Sigmoid colon (tissue), 7 donors: Measurements from ENCODE around the gene PRDM16. TPM values are rescaled to one million over a fixed set of nuclear protein-coding genes. Genes with fewer than 3 reads are reported as not detected.

Experiments used
- DNase-seq: peaks from one replicate; pipeline ENCODE4 v3.0.0-alpha.2; 2019
- H3K27ac ChIP-seq, 4 donors: fragments of 200-600 bp; sonication (generic); one replicate each; pipeline ENCODE4 v1.5.1; 2016 to 2019; ENCODE audit warnings: mild to moderate bottlenecking in 1 of 4
- H3K27me3 ChIP-seq, 3 donors: fragments of 200-600 bp; sonication (generic); one replicate each; pipeline ENCODE4 v1.5.1; 2019; ENCODE audit warnings: mild to moderate bottlenecking in 1 of 3
- H3K36me3 ChIP-seq, 4 donors: fragments of 200-600 bp; sonication (generic); one replicate each; pipeline ENCODE4 v1.5.1; 2016 to 2019
- H3K4me1 ChIP-seq, 4 donors: fragments of 200-600 bp; sonication (generic); one replicate each; pipeline ENCODE4 v1.5.1; 2017 to 2019
- H3K4me3 ChIP-seq, 4 donors: fragments of 200-600 bp; sonication (generic); one replicate each; pipeline ENCODE4 v1.5.1; 2017 to 2019; ENCODE audit warnings: mild to moderate bottlenecking in 2 of 4, moderate library complexity in 1 of 4
- H3K9me3 ChIP-seq, 4 donors: fragments of 200-600 bp in 3 of 4; sonication (generic) in 3 of 4; one replicate each; pipeline versions ENCODE4 v1.5.1 to v1.6.1; 2013 to 2019
- EP300 ChIP-seq, 4 donors: sonication (generic); formaldehyde crosslinking; IDR thresholded peaks; one replicate each; pipeline ENCODE4 v1.6.1; 2017; ENCODE audit warnings: antibody characterized with exemption in 4 of 4
- POLR2A ChIP-seq, 2 donors: fragments of 450-650 bp; IDR thresholded peaks; one replicate each; pipeline ENCODE4 v1.6.1; 2016; ENCODE audit warnings: antibody characterized with exemption in 2 of 2, mild to moderate bottlenecking in 2 of 2, moderate library complexity in 2 of 2
- POLR2AphosphoS5 ChIP-seq, 4 donors: sonication (generic); formaldehyde crosslinking; IDR thresholded peaks; one replicate each; pipeline ENCODE4 v1.6.1; 2017; ENCODE audit warnings: antibody characterized with exemption in 4 of 4
- whole genome bisulfite sequencing, 2 donors: extraction: QIAGEN DNeasy Blood & Tissue Kit; methylation state at CpG; one replicate each; pipeline ENCODE4 v1.1.7; 2013; 5-methylcytosine and 5-hydroxymethylcytosine counted together
- intact Hi-C: fragments of 100-400 bp; cut with DNase I; formaldehyde crosslinking; loops from one replicate; pipeline ENCODE4 v1.15.1; 2023
- polyA plus RNA-seq, 3 donors: library from polyadenylated mRNA; stranded (reverse); fragments of 200-250 nt; gene quantifications; one replicate each; pipeline ENCODE4 v1.2.3, GENCODE V29; 2013
- total RNA-seq, 4 donors: library from RNA; depleted of rRNA; stranded (reverse); fragments of >200 nt; gene quantifications; one replicate each; pipeline ENCODE4 v1.1.0, GENCODE V29; 2016
- TF ChIP-seq, protein P1 (sequence below), 4 experiments: fragments of 450-650 bp in 3 of 4; fragments of 200-600 bp in 1 of 4; IDR thresholded peaks; one replicate each; pipeline ENCODE4 v1.5.1; 2016 to 2019; ENCODE audit warnings: antibody characterized with exemption in 4 of 4, mild to moderate bottlenecking in 3 of 4, moderate library complexity in 2 of 4
- donor health status: healthy with polysubstance abuse.
- donor health status: Bipolar disorder and iron deficiency.
- donor health status: healthy.

PRDM16 gene
- total and polyA plus RNA-seq, 7 donors, result under 0.01 to 1.7 (median 0.49) TPM

DNA sequence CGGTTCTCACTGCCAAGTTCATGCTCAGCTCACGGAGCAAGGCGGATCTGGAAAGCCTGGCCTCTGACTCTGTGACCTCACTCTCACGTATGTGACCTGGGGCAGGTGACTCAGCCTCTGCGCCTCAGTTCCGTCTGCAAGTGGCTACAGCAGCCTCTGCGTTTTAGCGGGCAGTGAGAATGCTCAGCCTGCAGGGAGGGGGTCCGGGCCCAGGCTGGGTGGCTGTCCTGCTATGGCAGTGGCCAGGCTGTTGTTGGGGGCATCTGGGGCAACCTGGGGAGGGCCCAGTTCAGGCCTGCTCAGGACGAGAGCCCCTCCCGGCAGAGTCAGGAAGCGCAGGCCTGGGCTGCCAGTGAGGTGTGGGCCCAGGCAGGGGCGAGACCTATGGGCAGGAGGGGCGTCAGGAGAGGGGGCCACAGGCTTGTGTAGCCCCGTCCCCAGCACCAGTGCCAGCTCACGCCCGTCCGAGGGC is 413.4 kb downstream of the PRDM16 start:
- DNase-seq, result no peak
- H3K4me3 ChIP-seq, result no peak overlapping the region
- no peaks in the 10 kb centered on the region for H3K4me1 ChIP-seq
- TF ChIP-seq POLR2A (IDR thresholded peaks at IDR 0.05) (no peak), POLR2AphosphoS5 (IDR thresholded peaks at IDR 0.05) (no peak), EP300 (IDR thresholded peaks at IDR 0.05) (no peak)
- TF ChIP-seq, protein P1, sequence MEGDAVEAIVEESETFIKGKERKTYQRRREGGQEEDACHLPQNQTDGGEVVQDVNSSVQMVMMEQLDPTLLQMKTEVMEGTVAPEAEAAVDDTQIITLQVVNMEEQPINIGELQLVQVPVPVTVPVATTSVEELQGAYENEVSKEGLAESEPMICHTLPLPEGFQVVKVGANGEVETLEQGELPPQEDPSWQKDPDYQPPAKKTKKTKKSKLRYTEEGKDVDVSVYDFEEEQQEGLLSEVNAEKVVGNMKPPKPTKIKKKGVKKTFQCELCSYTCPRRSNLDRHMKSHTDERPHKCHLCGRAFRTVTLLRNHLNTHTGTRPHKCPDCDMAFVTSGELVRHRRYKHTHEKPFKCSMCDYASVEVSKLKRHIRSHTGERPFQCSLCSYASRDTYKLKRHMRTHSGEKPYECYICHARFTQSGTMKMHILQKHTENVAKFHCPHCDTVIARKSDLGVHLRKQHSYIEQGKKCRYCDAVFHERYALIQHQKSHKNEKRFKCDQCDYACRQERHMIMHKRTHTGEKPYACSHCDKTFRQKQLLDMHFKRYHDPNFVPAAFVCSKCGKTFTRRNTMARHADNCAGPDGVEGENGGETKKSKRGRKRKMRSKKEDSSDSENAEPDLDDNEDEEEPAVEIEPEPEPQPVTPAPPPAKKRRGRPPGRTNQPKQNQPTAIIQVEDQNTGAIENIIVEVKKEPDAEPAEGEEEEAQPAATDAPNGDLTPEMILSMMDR (IDR thresholded peaks at IDR 0.05), result no peak
- no peaks in the 10 kb centered on the region for H3K9me3 ChIP-seq
- no peak overlapping the region for H3K27ac ChIP-seq
- WGBS, 2 donors, result 56 to 66% methylated on average over 18 of the region's 18 CpGs
- intact Hi-C loops, result no loop called here
- peaks cover 0 to 25% (median 14%) of the 10 kb centered on the region in 3 donors for H3K27me3 ChIP-seq
- H3K36me3 ChIP-seq, result no peaks in the 10 kb centered on the region

DNA sequence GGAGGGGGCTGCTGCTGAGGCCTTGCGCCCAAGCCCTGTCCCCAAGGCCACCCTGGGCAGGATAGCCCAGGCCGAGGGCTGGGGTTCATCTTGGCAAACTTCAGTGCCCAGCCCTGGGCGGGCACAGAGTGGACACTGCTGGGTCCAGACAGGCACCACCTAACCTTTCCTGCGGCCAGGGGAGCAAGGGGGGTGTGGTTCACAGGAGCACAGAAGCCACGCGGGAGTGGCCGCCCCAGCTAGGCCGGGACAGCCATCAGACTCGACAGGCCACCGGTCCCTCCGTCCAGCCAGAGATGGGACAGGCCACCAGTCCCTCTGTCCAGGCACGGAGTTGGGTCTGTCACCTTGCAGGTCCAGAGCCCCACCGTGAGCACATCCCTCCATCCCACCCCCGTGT is 414.4 kb downstream of the PRDM16 start:
- no peak for DNase-seq
- WGBS, 2 donors, result 56 to 74% methylated on average over 14 of the region's 14 CpGs
- H3K4me3 ChIP-seq, result no peak overlapping the region
- TF ChIP-seq, protein P1 (IDR thresholded peaks at IDR 0.05), result no peak
- TF ChIP-seq POLR2A (IDR thresholded peaks at IDR 0.05), result no peak
- TF ChIP-seq POLR2AphosphoS5 (IDR thresholded peaks at IDR 0.05), result no peak
- TF ChIP-seq EP300 (IDR thresholded peaks at IDR 0.05), result no peak
- H3K9me3 ChIP-seq, result no peaks in the 10 kb centered on the region
- peaks cover 0 to 25% (median 14%) of the 10 kb centered on the region in 3 donors for H3K27me3 ChIP-seq
- no peak overlapping the region for H3K27ac ChIP-seq
- intact Hi-C loops, result no loop called here
- no peaks in the 10 kb centered on the region for H3K4me1 ChIP-seq
- no peaks in the 10 kb centered on the region for H3K36me3 ChIP-seq

- Histone ChIP-seq H3K4me1 (no peaks in the 10 kb centered on the region), H3K4me3 (no peak overlapping the region), H3K36me3 (no peaks in the 10 kb centered on the region), H3K27me3 (peaks cover 0 to 25% (median 14%) of the 10 kb centered on the region in 3 donors), H3K27ac (no peak overlapping the region), H3K9me3 (no peaks in the 10 kb centered on the region)
- TF ChIP-seq EP300 (IDR thresholded peaks at IDR 0.05) (no peak), POLR2A (IDR thresholded peaks at IDR 0.05) (no peak)
- TF ChIP-seq, protein P1 (IDR thresholded peaks at IDR 0.05), result peak; percentile 17 to 78 (median 62)
- DNase-seq, result no peak
- intact Hi-C loops, result no loop called here
- 29 to 51% methylated on average over 31 of the region's 31 CpGs for WGBS, 2 donors
Observed at GRCh38 chr1:3483801-3484444, 414.9 kb downstream of the PRDM16 start.

DNA sequence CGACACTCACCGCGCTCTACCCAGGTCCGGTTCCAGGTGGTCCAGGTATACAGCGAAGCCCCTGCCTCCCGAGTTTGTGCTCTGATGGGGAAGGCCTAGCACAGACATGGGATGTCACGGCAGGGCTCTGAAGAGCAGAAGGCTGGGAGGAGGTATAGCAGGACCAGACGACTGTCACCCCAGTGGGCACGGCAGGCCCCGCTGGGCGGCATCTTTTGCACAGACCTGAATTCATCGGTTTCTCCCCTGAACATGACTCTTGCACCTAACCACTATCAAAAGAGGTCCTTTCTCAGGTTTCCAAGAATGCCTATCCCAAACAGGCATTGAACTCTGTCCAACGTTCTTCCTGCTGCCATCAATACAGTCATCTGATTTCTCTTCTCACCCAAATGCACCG is 416.0 kb downstream of the PRDM16 start:
- Histone ChIP-seq H3K27ac (no peak overlapping the region), H3K27me3 (peaks cover 0 to 25% (median 14%) of the 10 kb centered on the region in 3 donors), H3K4me3 (no peak overlapping the region), H3K36me3 (no peaks in the 10 kb centered on the region), H3K4me1 (no peaks in the 10 kb centered on the region), H3K9me3 (no peaks in the 10 kb centered on the region)
- WGBS, 2 donors, result 92 to 93% methylated on average over 14 of the region's 14 CpGs
- intact Hi-C loops, result no loop called here
- DNase-seq, result no peak
- no peak for TF ChIP-seq POLR2A (IDR thresholded peaks at IDR 0.05)
- no peak for TF ChIP-seq EP300 (IDR thresholded peaks at IDR 0.05)
- TF ChIP-seq, protein P1 (IDR thresholded peaks at IDR 0.05), result no peak
- TF ChIP-seq POLR2AphosphoS5 (IDR thresholded peaks at IDR 0.05), result no peak

Other genes with a start within 250 kb of the PRDM16 start
- gene ACTRT2, start 47.7 kb upstream of the PRDM16 start, total RNA-seq, result not detected
- not detected for gene ACTRT2, start 47.7 kb upstream of the PRDM16 start, polyA plus RNA-seq